T47D (cell line): ENCODE results near the gene AMPD3.

ENCODE experiments used
- DNase-seq, 2 experiments: peaks; one replicate each; pipeline versions ENCODE4 v3.0.0 to v3.0.0-alpha.2; 2011 to 2012; ENCODE audit warnings: low read depth in 1 of 2, low spot score in 1 of 2
- JUND ChIP-seq: IDR thresholded peaks from 2 replicates; pipeline ENCODE4 v1.6.1; 2012; ENCODE audit warnings: low read depth
- in situ Hi-C: cut with HindIII; loops from 2 replicates; pipeline ENCODE4 v1.10.0; 2016; ENCODE audit warnings: low sequenced_read_pairs, low pct_unique_long_range_greater_than_20kb

Gene AMPD3

DNA sequence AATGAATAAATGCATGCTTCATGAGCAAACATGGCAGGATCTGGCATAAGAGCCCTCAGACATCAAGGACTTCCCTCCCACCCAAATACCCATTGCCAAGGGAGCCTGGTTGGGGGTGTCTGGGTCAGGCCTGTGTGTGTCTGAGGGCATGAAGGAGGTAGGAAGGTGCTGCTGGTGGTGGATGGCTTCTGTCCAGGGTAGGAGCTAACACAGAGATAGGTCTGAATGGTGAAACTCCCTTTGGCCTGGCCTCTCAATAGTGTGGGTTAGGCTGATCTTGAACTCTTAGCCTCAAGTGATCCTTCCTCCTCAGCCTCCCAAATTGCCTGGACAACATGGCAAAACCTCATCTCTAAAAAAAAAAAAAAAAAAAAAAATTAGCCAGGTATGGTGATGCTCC is 2.8 kb downstream of the AMPD3 start:
- in situ Hi-C loops: no loop called here
- no peak for TF ChIP-seq JUND
- DNase-seq: no peak

DNA sequence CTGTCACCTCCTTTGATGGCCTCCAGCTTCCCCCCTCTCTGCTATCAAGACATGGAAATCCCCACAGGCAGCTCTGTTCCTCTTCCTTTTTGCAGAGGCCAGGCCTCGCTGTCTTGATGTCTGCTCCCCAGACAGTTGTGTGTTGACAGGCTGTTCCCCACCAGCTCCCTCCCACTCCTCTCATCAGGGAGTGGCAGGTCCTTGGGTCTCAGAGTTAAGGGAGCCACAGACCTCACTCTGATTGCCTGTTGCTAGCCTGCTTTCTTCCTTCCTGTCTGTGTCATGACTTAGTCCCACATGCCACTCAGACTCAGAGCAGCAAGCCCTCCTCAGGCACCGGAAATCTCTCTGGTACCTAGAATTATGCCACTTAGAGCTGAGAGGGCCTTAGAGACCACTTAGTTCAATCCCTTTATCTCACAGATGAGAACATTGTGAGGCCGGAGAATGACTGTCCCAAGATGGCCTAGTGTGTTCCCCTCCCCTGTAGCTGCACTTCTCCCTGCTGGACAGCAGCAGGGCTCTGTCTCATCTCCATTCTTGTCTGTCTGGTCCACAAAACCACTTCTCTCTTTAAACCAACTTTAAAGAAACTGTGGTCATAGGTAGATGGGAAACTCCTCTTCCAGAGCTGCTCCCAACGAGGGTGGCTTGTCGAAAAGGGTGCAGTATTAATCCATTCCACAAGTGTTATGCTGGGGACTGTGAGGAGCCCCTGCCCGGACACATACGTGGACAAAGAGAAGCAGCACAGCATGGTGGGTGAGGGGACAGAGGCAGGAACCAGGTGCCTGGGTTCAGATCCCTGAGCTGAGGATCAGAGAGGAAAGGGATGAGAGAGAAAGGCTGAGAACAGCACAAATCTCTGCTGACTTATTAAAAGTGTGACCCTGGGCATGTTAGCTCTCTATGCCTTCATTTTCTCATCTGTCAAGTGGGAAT is 4.2 kb downstream of the AMPD3 start:
- in situ Hi-C loops: no loop called here
- TF ChIP-seq JUND: no peak
- no peak for DNase-seq

GRCh38 chr11:10460611-10461275 is 5.7 kb downstream of the AMPD3 start:
- DNase-seq: no peak
- in situ Hi-C loops: no loop called here
- no peak for TF ChIP-seq JUND

GRCh38 chr11:10461276-10461790 is 6.3 kb downstream of the AMPD3 start:
- TF ChIP-seq JUND: no peak
- in situ Hi-C loops: no loop called here
- no peak for DNase-seq

DNA sequence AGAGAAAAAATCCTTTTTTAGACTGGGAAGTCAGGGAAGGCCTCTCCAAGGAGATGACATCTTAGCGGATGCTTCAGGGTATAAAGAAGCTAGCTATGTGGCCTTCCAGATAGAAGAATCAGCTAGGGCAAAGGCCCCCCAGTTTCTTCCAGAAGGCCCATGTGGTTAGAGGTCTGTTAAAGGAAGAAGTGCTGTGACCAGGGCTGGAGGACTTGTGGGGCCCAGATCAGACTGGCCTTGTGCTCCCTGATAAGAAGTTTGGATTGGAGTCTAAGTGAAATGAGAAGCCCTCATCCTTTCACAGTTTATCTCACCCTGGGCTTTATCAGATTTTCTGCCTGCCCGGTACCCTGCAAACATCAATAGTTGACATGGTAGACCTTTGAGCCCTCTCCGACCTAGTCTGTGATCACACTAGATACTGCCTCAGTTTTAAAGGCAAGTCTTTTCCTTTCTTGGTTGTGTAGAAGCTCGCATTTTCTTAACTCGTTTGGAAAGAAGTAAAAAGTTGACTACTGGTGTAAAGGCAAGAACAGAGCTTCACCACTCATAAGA is 7.8 kb downstream of the AMPD3 start:
- no peak for DNase-seq
- TF ChIP-seq JUND: no peak
- in situ Hi-C loops: no loop called here

DNA sequence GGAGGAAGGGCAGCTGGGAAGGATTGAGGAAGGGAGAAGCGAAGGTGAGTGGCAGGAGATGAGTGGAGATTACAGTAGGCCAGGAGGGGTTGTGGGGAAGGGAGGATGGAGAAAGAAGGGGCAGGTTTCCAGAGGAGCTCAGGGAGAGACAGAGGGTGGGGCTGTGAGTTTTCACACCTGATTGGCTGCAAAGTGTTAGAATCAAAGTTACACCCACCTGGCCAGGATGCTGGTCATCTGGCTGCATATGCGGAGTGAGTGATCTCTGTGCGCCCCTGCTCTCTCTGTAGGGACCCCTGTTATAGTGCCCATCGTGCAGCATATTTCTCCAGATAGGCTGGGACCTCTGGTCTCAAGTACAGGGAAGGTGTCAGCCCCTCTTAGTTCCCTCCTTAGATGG is 18.3 kb downstream of the AMPD3 start:
- no peak for TF ChIP-seq JUND
- in situ Hi-C loops: no loop called here
- DNase-seq: no peak

GRCh38 chr11:10474551-10474950 is 19.5 kb downstream of the AMPD3 start:
- no peak for DNase-seq
- in situ Hi-C loops: no loop called here
- TF ChIP-seq JUND: no peak

DNA sequence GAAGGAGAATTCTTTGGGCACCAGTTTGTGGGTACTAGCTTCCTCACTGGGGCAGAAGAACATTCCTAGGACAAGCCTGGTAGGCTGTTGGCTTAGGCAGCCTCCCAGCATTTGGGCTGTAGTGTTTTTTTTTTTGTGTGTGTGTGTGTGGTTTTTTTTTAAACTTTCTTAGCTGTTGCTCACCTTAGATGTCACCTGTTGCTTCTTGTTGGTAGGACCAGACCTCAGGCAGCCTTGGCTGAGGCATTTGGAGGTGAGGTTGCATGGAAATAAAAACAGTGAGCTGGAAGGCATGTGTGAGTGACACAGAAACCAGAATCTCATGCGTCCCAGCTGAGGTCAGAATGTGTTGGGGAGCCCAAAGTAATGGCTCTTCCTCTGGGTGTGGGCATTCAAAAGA is 21.3 kb downstream of the AMPD3 start:
- no peak for DNase-seq
- TF ChIP-seq JUND: no peak
- in situ Hi-C loops: no loop called here

DNA sequence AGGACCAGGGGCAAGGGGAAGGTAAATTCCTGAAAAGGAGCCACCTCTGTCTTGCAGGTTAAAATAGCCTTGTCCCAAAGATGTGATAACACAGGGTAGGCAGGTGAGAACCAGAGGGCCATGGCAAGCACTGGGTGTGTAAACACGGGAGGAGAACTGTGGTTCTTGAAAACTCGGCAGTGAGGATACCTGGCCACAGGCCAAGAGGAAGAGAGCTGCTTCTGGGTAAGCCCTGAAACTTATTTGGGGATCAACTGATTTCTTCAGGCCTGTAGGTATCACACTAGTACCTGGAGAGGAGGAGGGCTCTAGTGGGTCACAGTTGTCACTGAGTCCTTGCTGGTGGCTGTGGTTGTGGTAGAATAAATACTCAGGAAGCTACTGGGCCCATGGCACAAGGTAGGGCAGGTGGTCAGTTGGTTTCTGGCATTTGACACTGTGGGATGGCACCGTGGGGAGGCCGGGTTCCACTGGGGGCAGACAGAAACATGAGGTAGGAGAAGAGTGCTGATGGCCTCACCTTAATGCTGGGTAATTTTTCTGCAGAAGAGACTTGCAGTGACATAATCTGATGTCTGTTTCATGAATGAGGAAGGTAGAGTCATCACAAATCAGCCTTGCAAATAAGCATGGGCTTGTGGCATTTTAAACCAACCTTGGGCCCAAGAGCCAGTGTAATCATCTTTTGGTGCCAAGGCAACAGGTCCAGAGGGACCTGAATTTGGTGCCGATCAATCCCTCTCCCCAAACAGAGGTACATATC is 22.0 kb downstream of the AMPD3 start:
- no peak for TF ChIP-seq JUND
- in situ Hi-C loops: no loop called here
- no peak for DNase-seq

GRCh38 chr11:10477690-10478046 is 22.6 kb downstream of the AMPD3 start:
- no peak for DNase-seq
- TF ChIP-seq JUND: no peak
- in situ Hi-C loops: no loop called here

GRCh38 chr11:10478066-10478465 is 23.0 kb downstream of the AMPD3 start:
- DNase-seq: no peak
- in situ Hi-C loops: no loop called here
- TF ChIP-seq JUND: no peak

DNA sequence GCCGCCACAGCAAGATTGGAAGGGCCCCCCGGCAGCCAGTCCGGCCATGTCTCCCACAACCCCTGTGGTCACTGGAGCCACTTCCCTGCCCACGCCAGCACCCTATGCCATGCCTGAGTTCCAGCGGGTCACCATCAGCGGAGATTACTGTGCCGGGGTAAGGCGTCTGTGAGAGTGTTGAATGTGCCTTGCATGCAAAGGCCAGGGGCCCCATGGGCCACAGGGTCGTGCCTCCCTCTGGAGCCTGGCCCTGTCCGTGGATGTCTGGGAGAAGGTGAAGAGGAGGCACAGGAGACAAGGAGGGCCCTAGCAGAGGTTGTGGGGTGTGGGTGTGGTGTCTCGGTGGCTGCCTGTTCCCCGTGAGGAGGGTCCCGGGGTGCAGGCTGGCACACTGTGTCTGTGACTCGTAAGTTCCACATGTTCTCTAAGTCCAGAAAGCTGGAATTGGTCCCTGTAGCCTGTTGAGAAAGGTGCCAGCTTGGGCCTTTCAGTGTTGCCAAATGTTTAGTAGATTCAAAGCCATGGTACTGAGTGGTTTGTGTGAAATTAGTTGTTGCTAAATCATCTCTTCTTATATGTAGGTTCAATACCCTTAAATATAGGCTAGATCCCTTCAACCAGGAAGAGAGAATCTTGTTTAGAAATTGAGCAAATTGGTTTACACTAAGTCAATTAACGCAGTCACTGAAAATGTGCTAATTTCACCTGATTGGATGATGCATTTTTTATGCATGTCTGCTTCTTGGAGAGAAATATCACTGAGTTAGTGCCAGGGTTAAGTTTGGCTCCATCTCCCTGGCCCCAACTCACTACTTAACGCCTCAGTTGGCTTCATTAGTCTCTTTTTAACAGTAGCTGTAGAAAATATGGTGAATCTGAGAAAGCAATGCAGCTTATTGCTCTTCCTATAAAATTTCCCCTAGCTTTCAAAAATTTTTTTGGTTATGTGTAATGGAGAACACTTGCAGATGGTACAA is 23.8 kb downstream of the AMPD3 start:
- no peak for TF ChIP-seq JUND
- no peak for DNase-seq
- in situ Hi-C loops: no loop called here
